WTC11 (cell line): ENCODE data around the gene GSG1L. TPM values are rescaled to one million over a fixed set of nuclear protein-coding genes. Genes with fewer than 3 reads are reported as not detected.
A peak's percentile ranks its signal among the peaks of the same experiment; 100 is the strongest.

Source experiments
- AR ChIP-seq: fragments of 250-450 bp; sonication (Bioruptor Pico); IDR thresholded peaks from 2 replicates; pipeline ENCODE4 v1.9.0; 2021; ENCODE audit warnings: mild to moderate bottlenecking
- ATF6 ChIP-seq: sonication (generic); formaldehyde crosslinking; IDR thresholded peaks from 2 replicates; pipeline ENCODE4 v1.8.1; 2023; ENCODE audit warnings: mild to moderate bottlenecking, missing genetic modification reagents
- CDX4 ChIP-seq: fragments of 250-450 bp; sonication (Bioruptor Pico); IDR thresholded peaks from 2 replicates; pipeline ENCODE4 v1.9.0; 2021; ENCODE audit warnings: moderate library complexity, mild to moderate bottlenecking, inconsistent platforms, borderline replicate concordance
- CREB1 ChIP-seq: sonication (generic); formaldehyde crosslinking; IDR thresholded peaks from 2 replicates; pipeline ENCODE4 v1.8.0; 2023; ENCODE audit warnings: mild to moderate bottlenecking, missing genetic modification reagents
- CREM ChIP-seq: sonication (generic); formaldehyde crosslinking; IDR thresholded peaks from 2 replicates; pipeline ENCODE4 v1.8.1; 2022; ENCODE audit warnings: mild to moderate bottlenecking, missing genetic modification reagents, moderate library complexity
- ESRRA ChIP-seq: sonication (generic); formaldehyde crosslinking; IDR thresholded peaks from 2 replicates; pipeline ENCODE4 v1.8.1; 2022; ENCODE audit warnings: mild to moderate bottlenecking, missing genetic modification reagents, borderline replicate concordance
- FOXP4 ChIP-seq: sonication (generic); formaldehyde crosslinking; IDR thresholded peaks from 2 replicates; pipeline ENCODE4 v1.8.0; 2022; ENCODE audit warnings: mild to moderate bottlenecking, missing genetic modification reagents
- GABPB1 ChIP-seq: sonication (generic); formaldehyde crosslinking; IDR thresholded peaks from 2 replicates; pipeline ENCODE4 v1.8.1; 2023; ENCODE audit warnings: mild to moderate bottlenecking, missing genetic modification reagents
- GTF2I ChIP-seq: fragments of 250-450 bp; sonication (Bioruptor Pico); conservative IDR thresholded peaks from 2 replicates; pipeline ENCODE4 v1.4.0; 2021; ENCODE audit warnings: mild to moderate bottlenecking
- MXD4 ChIP-seq: fragments of 250-450 bp; sonication (Bioruptor Pico); IDR thresholded peaks from 2 replicates; pipeline ENCODE4 v1.8.0; 2021; ENCODE audit warnings: mild to moderate bottlenecking, moderate library complexity, borderline replicate concordance
- NFATC4 ChIP-seq: fragments of 250-450 bp; sonication (Bioruptor Pico); IDR thresholded peaks from 2 replicates; pipeline ENCODE4 v1.9.0; 2021; ENCODE audit warnings: mild to moderate bottlenecking
- NFE2L1 ChIP-seq: sonication (generic); formaldehyde crosslinking; IDR thresholded peaks from 2 replicates; pipeline ENCODE4 v1.8.1; 2023; ENCODE audit warnings: missing genetic modification reagents
- TP53 ChIP-seq: sonication (generic); formaldehyde crosslinking; IDR thresholded peaks from 2 replicates; pipeline ENCODE4 v1.8.1; 2023; ENCODE audit warnings: mild to moderate bottlenecking, missing genetic modification reagents
- USF1 ChIP-seq: sonication (generic); formaldehyde crosslinking; IDR thresholded peaks from 2 replicates; pipeline ENCODE4 v1.8.0; 2022; ENCODE audit warnings: mild to moderate bottlenecking, missing genetic modification reagents
- USF2 ChIP-seq: sonication (generic); formaldehyde crosslinking; IDR thresholded peaks from 2 replicates; pipeline ENCODE4 v1.8.1; 2023; ENCODE audit warnings: mild to moderate bottlenecking, missing genetic modification reagents, moderate library complexity
- ZBTB43 ChIP-seq: sonication (generic); formaldehyde crosslinking; IDR thresholded peaks from 2 replicates; pipeline ENCODE4 v1.8.1; 2023; ENCODE audit warnings: mild to moderate bottlenecking, missing genetic modification reagents
- ZMAT4 ChIP-seq: fragments of 250-450 bp; sonication (Bioruptor Pico); IDR thresholded peaks from 2 replicates; pipeline ENCODE4 v1.9.0; 2021; ENCODE audit warnings: mild to moderate bottlenecking
- ZNF121 ChIP-seq: sonication (generic); formaldehyde crosslinking; IDR thresholded peaks from 2 replicates; pipeline ENCODE4 v1.8.0; 2023; ENCODE audit warnings: missing genetic modification reagents
- ZNF425 ChIP-seq: fragments of 250-450 bp; sonication (Bioruptor Pico); conservative IDR thresholded peaks from 2 replicates; pipeline ENCODE4 v1.9.0; 2021; ENCODE audit warnings: mild to moderate bottlenecking
- ZSCAN18 ChIP-seq: fragments of 250-450 bp; sonication (Bioruptor Pico); IDR thresholded peaks from 2 replicates; pipeline ENCODE4 v2.1.2; 2022; ENCODE audit warnings: mild to moderate bottlenecking, moderate library complexity
- total RNA-seq: library from RNA; stranded (reverse); gene quantifications from 3 replicates; pipeline ENCODE4 v1.2.3, GENCODE V29; 2021

Gene GSG1L
- total RNA-seq, 1 experiment from 2014 or later = 0.28 TPM

GRCh38 chr16:27795992-27796614, 267.4 kb downstream of the GSG1L start (continued):
- TF ChIP-seq ZSCAN18 (CRISPR knock-in tag) (no peak), ZNF425 (CRISPR knock-in tag) (no peak), CREB1 (CRISPR knock-in tag) (no peak), GABPB1 (CRISPR knock-in tag) (0 out of 2 replicates have a peak, but pooled peaks have one; percentile 36), NFATC4 (CRISPR knock-in tag) (no peak), AR (CRISPR knock-in tag) (no peak), CREM (CRISPR knock-in tag) (no peak), USF1 (CRISPR knock-in tag) (peak; percentile 46; the same call in 1 of the 2 replicates), MXD4 (CRISPR knock-in tag) (no peak), USF2 (no peak), ATF6 (CRISPR knock-in tag) (no peak), ZBTB43 (no peak), GTF2I (CRISPR knock-in tag) (no peak), CDX4 (CRISPR knock-in tag) (no peak), FOXP4 (CRISPR knock-in tag) (0 out of 2 replicates have a peak, but pooled peaks have one; percentile 29), ZMAT4 (CRISPR knock-in tag) (no peak), TP53 (CRISPR knock-in tag) (0 out of 2 replicates have a peak, but pooled peaks have one; percentile 58), ESRRA (CRISPR knock-in tag) (no peak), ZNF121 (no peak), NFE2L1 (peak; percentile 70; the same call in 1 of the 2 replicates)
